GM12873 (cell line): ENCODE measurements around the gene MMS19.

ENCODE experiments used
- TF ChIP-seq, protein P1 (sequence below): IDR thresholded peaks from 2 replicates; pipeline ENCODE4 v1.5.1; 2012; ENCODE audit warnings: low read depth, mild to moderate bottlenecking, moderate library complexity, low read length, control low read depth; ENCODE audit not compliant: insufficient read depth; ENCODE audit errors: missing control alignments

Gene MMS19

DNA sequence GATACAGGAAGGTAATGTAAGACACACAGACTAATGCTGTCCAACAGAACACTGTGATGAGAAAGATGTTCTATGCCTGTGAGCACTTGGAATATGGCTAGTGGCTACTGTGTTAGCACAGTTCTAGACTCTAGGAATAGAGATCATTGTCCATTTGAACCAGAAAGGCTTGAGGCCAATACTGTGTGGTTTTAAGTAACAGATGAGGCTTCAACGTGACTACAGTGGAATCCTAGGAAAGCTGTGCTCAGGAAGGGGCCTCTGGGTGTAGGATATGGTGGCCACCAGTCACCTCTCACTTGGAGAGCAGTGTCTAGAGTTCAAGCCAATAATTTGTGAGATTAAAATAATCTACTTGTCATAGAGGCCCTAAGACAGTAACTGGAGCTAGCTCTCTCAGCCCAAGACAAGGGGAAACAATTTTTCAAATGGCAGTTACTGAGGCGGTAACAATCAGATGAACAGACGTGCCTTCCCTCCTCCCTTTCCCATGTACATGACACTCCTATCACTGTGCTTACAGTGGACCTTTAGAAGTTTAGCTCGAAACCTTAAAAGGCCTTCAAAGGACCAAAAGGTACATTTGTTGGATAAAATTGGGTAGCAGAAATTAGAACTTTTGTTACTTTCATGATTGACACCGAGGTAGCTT lies 42.1 kb downstream of the MMS19 start:
- TF ChIP-seq, protein P1, sequence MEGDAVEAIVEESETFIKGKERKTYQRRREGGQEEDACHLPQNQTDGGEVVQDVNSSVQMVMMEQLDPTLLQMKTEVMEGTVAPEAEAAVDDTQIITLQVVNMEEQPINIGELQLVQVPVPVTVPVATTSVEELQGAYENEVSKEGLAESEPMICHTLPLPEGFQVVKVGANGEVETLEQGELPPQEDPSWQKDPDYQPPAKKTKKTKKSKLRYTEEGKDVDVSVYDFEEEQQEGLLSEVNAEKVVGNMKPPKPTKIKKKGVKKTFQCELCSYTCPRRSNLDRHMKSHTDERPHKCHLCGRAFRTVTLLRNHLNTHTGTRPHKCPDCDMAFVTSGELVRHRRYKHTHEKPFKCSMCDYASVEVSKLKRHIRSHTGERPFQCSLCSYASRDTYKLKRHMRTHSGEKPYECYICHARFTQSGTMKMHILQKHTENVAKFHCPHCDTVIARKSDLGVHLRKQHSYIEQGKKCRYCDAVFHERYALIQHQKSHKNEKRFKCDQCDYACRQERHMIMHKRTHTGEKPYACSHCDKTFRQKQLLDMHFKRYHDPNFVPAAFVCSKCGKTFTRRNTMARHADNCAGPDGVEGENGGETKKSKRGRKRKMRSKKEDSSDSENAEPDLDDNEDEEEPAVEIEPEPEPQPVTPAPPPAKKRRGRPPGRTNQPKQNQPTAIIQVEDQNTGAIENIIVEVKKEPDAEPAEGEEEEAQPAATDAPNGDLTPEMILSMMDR, result no peak

DNA sequence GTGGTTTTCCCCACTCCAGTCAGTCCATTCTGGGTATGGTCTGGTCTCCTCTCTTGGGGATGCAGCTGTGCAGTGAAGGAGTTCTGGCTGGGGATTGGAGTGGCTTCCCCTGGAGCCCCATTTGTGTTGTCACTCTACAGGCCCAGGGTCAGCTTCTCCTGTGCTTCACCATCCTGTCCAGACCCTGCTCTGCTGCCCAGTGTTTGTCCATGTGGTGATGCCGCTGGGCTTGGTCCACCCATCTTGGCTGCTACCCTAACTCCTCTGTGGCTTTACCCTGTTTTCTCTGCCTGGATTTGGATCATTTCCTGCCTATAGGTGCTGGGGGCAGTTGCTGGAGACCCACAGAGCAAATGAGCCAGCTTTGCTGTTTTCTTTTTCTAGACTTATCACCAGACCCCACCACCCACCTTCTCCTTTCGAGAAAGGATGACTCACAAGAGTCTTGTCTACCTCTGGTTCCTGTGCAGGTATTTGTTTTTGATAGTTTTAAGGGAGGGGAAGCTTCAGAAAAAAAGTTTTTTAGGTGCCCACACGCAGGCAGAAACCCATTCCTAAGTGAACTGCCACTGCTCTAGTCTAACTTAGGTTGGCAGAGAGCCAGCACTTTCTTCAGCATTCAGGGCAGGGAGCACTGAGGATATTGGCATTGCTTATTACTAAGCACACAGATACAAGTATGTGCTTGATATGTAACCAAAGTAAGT lies 43.7 kb downstream of the MMS19 start:
- TF ChIP-seq, protein P1, result no peak

DNA sequence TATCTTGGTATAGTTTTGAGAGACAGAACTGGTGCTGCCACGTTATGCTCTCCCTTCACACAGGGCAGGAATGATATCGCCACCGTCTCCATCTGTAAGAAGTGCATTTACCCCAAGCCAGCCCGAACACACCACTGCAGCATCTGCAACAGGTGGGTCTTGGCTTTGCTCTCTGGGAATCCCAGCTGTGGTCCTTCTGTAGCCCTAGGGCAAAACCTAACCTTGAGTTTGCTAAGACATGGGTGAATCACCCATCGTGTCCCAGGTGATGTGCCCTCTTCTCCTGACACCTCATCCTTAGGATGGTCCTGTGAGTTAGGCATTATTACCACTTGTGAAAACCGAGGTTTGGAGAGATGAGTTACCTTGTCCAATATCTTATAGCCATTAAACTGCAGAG lies 45.9 kb downstream of the MMS19 start:
- TF ChIP-seq, protein P1, result no peak

DNA sequence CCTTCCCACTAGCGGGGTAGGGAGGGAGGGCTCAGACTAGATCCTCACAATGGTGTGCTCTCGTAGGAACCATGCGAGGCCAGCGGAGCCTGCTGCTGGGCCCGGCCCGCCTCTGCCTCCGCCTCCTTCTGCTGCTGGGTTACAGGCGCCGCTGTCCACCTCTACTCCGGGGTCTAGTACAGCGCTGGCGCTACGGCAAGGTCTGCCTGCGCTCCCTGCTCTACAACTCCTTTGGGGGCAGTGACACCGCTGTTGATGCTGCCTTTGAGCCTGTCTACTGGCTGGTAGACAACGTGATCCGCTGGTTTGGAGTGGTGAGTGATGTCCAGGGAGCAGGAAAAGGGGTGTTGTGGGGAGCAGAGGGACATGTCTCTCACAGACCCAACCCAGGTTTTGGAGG lies 46.6 kb downstream of the MMS19 start:
- TF ChIP-seq, protein P1, result no peak

DNA sequence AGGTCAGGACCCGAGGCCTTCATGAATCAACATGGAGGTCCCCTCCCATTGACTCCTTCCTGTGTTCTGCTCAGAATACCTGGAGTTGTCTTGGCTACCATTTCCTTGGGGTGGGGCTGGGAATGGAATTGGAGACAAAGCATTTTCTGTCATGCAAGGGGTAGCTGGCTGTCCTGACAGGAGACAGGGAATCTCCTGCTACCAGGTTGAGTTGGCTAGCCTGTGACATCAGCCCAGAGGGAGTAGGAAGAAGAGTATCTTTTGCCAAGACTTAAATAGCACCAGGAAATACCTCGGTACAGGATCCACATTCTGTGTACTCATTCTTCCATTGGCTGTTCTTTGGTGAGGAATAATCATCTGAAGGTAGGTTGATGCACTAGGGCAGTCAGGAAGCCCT lies 47.4 kb downstream of the MMS19 start:
- TF ChIP-seq, protein P1, result no peak

DNA sequence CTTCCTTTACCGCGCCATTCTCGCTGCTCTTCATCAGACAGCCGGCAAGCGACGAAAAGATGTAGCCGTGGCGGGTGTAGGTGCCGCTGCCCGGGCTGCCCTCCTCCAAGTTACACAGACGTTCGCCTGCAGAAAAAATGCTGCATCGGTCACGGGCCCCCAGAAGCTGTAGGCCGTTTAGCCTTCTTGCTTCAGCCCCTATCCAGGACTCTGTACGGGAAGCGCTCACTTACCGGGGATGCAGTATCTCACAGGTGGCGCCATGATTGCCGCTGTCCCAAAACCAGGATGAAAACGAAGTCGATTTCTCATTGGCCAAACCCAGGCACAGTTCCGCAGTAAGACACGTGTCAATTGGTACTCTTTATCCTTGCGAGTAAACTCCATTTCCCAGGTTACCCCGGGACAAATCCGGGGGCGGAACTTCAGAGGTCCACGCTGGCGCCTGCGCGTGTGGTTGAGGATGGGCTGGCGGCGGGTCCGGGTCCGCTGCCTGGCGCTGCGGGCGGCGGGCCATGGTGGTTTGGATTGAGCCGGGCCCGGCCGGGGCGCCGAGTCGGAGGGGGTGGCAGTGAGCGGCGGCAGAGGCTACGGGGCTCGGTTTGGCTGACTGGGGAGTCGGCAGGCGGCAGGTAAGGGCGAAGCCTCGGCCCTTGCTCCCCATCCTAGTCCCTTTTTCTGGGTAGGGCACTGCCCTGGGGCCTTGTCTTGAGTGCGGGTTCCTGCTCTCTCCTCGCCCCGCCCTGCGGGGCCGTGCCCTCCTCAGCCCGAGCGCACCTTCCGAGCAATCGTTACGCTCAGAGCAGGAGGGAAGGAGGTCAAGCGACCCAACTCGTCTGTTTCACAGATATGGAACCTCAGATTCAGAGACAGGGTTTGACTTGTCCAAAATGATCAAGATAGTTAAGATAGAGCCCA lies 52.2 kb downstream of the MMS19 start, which contains the start of the genes EXOSC1 and ZDHHC16:
Gene EXOSC1, minus strand, starts transcription at position 285 of the 918 bp plus-strand sequence. Its CDS starts 21 bp downstream, at position 264.
Gene ZDHHC16, plus strand, starts transcription at position 454 of the 918 bp plus-strand sequence. CDS start 5,501 bp downstream, outside the sequence.
- TF ChIP-seq, protein P1, result no peak

DNA sequence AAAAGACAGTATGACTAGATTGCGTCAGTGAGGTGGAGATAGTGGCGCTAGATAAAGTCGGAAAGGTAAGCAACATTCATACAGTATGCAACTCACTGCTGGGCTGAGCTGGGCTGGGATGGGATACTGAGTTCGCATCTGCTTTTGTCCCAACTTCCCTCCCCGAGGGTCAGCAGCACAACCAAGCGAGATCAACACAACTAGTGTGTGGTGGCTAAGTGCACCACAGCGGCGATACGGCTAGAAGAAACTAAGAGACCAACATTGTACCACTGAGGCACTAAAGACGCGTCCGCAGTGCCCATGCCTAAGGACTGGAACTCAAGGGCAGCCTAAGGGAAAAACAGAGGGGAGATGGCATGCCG lies 52.9 kb downstream of the MMS19 start:
- TF ChIP-seq, protein P1, result no peak
